DMS 273 treated with DMSO at 0.1 percent for 48 hours (cell line): Measurements from ENCODE around the gene SLK.

Experiments
- DNase-seq: peaks from one replicate; lab custom pipeline; 2025; lab: John Stamatoyannopoulos, UW

Gene SLK

DNA sequence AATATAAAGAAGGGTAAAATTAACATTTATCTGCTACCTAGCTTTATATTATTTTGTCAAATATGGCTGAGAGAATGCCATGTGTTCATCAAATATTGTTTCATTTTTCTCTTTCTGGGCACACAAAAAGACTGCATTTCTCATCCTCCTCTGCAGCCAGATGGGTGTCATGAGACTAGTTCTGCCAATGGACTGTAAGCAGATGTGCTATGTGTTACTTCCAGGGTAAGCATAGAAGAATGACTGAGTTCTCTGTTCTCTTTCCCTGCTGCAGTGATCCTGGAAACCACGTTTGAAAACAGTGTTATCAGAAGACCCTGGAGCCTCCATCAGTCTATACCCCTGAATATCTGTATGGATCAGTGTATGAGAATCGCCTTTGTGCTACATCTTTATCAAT is 24.1 kb upstream of the SLK start:
- no peak for DNase-seq

DNA sequence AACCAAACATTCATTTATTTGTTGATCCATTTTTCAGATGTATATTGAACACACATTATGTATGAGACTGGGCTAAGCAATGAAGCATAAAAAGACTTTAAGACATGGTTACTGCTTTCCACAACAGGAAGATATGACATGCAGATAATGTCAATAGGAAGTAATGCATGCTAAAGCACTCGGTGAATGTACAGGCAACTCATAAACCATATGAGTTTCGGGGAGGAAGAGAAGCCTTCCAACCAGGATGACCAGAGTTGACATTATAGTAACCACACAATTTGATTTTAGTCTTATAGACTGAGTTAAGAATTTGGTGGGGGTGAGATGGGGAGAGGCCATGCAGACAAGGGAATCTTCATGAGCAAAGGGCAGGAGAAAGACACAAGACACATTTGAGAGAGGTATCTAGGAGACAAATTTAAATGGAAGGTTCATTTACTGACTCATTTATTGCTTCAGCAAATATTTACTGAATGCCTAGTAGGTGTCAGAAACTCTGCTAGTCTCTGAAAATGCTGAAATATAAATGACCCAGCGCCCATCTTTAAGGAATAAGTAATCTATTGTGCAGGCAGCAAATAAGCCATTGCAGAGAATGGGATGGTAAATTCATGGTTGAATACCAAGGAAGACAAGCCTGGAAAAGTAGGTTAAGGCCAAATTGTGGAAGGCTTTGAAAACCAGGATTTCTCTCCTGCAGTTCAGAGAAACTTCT is 19.0 kb upstream of the SLK start:
- no peak for DNase-seq

DNA sequence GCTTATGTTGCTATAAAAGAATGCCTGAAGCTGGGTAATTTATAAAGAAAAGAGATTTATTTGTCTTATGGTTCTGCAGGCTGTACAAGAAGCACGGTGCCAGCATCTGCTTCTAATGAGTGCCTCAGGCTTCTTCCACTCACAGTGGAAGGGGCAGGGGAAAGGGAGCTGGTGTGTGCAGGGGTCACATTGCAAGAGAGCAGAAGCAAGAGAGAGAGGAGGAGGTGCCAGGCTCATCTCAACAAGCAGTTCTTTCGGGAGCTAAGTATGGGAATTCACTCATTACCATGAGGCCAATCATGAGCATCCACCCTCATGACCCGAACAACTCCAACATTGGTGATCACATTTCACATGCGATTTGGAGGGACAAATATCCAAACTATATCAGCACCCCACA is 17.2 kb upstream of the SLK start:
- no peak for DNase-seq

DNA sequence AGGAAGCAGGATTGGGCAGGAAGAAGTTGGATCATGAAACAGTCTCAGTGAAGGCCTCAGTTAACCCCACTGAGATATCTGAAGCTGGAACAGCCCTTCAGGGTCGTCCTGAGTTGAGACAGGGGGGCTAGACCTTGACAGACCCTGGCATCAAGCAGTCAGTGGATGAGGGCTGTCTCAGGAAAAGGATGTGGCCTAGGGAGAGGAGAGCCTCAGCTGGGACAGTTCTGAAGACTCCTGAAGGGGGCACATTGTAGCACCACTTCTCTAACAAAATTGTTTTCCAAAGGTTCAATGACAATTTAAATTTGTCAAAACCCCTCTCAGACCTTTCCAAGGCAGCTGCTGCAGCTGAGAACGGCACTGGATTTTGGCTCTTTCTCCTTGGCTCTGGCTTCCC is 15.8 kb upstream of the SLK start:
- no peak for DNase-seq

DNA sequence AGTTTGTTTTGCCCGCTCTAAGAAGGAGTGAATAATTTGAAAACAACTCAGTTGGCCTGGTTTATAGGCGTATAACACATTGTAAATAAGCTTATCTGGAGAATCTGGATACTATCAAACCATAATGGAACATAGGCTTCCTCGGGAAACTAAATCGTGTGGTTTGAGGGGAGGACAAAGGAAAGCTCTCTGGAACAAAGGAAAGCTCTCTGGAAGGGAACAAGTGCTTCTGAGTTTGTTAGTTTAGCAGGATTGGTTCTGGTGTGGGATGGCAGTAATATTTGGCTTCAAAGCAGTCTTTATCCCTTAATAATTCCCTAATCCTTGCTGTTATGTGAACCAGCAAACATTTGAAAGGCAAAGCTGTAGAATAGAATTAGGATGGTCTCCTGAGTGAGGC is 15.0 kb upstream of the SLK start:
- no peak for DNase-seq

DNA sequence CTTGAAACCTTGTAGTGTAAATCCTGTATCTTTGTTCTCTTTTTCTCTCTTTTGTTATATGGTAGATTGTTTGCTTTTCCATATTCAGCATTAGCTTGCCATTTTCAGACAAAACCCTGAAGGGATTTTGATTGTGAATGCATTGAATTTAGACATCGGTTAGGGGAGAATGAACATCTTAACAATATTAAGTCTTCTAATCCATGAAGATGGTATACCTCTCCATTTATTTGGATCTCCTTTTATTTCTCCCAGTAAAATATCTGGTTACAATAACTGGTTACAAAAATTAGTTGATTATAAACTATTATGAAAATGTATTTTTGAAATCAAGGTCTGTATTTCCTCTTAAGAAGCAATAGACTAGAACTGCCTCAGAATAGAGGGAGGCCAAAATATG is 12.4 kb upstream of the SLK start:
- DNase-seq, result no peak

DNA sequence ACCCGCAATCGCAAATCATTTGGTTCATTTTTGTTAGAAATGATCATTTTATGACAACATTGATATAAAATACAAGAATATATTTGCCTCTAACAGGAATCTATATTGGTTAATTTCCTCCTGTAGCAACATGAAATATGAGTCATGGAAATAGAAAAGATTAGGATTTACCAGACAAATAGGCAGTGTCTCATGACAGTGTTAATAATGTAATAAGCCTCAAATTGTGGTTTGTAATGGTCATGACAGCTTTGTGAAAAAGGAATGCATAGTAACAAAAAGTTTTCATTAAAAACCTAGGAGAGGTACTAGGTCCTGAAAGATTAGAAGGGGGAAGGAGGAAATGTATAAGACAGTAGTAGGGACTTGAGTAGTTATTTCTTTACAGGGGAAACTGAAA is 7.9 kb upstream of the SLK start:
- no peak for DNase-seq

DNA sequence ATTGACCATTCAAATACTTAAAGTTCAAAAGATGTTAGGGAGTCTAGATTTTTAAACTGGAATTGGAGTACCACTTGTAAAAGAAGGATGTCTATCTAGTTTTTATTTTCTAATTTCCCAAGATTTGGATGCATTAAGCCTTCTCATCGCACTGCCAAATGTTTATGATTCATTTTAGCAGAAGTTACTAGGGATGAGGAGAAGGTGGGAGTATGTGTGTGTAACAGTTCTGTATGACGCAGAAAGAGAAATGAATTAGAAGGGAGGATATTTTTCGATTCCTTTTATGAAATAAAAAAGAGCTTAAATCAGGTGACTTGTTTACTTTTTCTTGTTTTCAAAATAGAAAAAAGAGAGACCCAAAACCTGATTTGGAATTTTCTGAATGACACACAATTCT is 6.8 kb upstream of the SLK start:
- no peak for DNase-seq

DNA sequence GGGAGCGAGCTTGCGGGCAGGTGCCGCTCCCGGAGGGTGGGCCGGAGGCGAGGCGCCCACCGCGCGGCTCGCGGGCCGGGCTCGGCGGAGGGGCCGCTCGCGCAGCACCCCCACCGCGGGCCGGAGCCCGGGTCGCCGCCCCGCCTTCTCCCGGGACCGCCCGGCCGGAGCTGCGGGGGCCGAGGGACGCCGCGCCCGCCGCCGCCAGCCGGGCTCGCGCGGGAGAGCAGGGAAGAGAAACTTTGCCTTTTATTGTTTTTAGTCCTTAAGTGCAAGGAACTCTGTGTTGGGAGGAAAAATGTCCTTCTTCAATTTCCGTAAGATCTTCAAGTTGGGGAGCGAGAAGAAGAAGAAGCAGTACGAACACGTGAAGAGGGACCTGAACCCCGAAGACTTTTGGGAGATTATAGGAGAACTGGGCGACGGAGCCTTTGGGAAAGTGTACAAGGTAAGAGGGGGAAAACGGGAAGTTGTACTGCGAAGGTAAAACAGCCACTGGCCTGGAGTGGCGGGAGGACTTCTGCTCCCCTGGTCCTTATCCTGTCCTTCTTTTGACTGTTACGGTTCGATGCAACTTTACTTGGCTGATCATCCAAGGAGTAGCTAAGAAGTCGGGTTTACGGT is 620 bp downstream of the SLK start:
- DNase-seq, result no peak

DNA sequence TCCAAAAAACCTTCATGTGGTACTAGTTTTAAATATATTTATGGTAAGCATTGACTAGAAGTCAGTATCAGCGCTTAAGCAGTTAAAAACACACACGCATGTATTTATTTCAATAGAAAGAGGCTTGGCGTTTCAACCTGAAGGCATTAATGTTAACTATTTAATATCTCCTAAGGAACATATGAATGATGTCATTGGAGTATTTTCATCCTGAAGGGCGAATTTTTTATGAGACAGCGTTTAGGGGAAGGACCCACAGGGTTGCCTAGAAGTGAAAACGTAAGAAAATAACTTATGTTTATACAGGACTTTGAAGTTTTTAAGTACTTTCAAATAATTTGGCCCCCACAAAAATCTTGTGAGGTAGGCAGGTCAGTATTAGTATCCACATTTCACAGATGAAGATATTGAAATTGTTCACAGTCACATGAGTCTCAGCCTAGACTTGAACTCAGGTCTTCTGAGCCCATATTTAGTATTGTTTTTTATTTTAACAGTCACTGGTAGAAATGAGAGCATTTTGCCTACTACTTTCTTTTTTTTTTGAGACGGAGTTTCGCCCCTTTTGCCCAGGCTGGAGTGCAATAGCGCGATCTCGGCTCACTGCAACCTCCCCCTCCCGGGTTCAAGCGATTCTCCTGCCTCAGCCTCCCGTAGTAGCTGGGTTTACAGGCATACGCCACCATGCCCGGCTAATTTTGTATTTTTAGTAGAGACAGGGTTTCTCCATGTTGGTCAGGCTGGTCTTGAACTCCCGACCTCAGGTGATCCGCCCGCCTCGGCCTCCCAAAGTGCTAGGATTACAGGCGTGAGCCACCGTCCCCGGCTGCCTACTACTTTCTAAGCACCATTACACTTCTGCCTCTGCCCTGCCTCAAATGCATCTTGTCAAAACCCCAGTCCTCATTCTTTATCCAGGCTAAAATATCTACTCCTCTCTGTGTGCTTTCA is 1.8 kb downstream of the SLK start:
- no peak for DNase-seq

DNA sequence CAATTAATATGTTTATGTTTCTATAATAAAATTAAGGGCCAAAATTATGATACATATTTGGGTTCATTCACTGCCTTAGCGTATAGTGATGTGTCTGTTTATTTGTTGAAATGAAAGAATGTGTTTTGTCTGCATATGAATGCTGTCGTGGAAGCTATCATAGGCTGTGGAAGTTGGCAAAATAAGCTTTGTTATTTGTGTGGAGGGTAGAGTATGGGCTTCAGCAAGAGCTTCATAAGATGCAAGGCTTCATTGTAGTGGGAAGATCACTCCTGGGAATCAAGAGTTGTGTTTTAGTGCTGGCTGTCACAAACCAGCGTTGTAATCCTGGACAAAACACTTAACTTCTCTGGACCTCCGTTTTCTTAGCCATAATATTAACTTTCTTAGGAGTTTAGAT is 2.5 kb downstream of the SLK start:
- no peak for DNase-seq

DNA sequence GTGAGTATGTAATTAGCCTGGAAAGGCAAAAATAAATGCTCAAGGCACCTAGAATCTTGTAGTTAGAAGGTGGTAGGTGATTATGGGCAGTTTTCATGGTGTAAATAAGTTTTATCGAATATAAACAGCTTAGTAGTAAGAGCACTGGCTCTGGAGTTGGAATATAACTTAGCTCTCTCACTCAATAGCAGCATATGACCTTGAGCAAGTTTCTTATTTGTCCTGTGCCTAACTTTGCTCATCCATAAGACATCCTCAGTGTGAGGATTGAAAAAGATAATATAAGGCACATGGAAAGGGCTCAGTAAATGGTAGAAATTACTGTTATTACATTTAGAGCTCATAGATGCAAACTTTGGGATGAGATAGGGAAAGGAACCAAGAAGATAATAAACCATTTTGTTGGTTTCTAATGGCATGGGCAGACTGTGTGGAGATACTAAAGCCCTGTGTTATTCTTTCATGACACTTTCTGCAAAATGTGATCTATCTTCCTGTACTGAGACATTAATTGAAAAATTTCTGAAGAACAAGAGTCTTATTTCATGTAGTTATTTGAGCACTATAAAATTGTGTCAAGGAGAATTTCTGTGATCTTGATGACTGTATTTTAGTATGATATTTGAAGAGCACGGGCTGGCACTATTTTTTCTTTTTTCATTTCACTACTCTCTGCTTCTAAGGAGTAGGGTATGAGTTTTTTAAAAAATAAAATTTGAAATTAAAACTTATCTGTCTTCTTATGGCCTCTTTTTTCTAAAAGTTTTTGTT is 3.1 kb downstream of the SLK start:
- no peak for DNase-seq

DNA sequence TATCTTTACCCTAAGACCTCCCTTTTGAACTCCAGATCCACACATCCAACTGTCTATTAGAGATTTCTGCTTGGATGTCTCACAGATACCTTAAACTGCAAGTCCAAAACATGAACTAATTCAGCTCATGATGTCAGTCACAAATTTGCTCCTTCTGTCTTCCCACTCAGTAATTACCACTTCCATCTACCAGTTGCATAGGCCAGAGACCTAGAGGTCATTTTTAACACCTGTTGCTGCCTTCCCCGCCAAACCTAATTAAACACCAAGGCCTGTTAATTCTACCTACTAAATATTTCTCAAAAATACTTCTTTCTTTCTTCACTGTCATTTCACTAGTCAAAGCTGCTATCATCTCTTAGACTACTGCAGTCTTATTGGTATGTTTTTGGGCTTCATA is 8.2 kb downstream of the SLK start:
- no peak for DNase-seq

DNA sequence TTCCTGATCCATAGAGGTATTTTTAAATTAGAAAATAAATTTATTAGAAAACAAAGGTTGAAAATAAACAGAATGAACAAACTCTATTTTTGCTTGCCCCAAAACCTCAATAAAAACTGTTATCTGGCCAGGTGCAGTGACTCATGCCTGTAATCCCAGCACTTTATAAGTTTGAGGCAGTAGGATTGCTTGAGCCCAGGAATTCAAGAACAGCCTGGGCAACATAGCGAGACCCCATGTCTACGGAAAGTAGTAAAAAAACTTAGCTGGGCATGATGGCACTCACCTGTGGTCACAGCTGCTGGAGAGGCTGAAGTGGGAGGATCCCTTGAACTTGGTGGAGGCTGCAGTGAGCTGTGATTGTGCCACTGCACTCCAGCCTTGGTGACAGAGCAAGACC is 10.3 kb downstream of the SLK start:
- DNase-seq, result no peak

DNA sequence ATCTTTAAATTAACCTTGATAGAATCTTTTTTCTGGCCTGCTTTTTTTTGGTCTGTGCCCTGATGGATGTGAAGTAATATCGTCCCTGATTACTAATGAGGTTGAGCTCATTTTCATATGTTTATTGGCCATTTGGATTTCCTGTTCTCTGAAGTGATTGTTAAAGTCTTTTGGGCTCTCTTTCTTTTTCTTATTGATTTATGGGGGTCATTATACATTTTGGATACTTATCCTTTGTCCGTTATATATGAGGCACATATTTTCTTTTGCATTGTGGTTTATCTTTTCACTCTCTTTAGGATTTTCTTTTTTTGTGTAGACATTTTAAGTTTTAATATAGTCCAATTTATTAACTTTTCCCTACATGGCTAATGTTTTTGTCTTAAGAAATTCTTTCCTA is 12.6 kb downstream of the SLK start:
- DNase-seq, result no peak

DNA sequence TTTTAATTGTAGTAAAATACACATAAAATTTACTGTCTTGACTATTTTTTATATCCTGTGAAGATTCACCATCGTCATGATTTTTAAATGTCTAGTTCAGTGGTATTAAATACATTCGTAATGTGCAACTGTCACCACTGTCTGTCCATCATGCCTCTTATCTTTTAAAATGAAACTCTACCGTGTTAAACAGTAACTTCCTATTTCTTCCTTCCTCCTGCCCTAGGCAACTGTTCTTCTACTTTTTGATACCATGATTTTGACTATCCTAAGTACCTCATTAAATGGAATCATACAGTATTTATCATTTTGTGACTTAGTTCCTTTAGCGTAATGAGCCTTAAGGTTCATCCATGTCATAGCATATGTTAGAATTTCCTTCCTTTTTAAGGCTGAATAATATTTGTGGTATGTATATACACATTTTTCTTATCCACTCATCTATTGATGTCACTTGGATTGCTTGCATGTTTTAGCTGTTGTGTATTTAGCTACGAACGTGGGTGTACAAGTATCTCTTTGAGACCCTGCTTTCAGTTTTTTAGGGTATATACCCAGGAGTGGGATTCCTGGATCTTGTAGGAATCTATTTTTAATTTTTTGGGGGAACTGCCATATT is 13.5 kb downstream of the SLK start:
- no peak for DNase-seq

DNA sequence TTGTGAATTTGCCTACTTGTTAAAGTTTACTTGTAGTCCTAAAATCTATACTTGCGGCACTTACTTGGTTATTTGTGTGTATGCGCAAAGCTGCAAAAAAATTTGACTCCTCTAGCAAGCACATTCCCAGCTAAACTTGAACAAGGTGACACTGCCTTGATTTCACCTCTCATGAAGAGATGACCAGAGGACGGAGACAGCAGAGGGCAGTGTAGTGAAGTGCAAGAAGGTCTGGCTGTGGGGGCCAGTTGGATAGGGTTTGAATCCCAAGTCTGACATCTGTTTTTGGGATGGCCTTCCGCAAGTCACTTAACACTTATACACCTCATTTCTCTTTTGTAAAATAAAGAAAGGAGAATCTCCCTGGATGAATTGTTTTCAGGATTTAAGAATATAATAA is 15.7 kb downstream of the SLK start:
- no peak for DNase-seq

DNA sequence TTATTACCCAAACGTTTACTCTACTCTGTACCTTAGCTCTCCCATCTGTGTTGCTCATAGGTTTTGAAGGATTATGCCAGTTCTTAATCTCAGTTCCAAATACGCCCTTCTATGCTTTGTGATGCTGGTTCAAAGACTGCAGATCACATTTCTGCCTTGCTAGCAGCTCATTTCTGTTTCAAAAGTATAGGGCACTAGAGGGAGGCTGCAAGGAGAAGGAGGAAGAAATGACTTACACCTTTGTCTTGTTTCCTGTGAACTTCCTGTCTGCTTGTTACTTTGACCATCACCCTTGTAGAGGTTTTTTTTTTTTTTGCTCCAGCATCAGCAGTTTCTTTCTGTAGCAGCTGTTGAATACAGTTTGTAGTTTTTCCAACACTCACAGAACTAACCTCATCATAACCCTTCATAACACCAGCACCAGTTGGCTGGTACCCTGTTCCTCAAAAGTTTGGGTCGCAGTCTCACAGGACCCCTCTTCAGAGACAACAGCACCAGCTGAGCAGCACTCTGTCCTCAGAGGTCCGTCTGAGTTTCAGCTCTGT is 16.5 kb downstream of the SLK start:
- DNase-seq, result no peak

DNA sequence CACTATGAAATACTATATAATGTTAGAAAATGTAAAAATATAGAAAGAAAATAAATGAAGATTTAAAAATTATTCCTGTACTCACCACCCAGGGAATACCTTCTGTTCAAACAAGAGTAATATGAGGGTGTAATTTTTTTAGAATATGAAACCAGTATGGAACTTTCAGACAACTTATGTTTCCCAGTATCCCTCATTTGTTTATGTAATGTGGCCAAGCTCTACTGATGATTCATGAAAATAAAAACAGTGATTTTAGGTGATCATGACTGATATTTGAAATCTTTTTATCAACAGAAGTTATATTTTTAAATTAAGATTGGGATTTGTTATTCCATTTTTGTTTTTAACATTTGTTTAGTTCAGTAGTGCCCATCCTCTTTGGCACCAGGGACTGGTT is 18.8 kb downstream of the SLK start:
- DNase-seq, result no peak

DNA sequence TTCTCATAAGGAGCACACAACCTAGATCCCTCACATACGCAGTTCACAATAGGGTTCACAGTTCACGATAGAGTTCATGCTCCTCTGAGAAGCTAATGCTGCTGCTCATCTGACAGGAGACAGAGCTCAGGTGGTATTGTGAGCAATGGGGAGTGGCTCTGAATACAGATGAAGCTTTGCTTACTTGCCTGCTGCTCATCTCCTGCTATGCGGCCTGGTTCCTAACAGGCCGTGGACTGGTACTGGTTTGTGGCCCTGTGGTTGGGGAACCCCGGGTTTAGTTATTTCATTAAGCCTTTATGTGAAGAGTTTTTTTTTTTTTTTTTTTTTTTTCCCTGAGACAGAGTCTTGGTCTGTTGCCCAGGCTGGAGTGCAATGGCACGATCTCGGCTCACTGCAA is 19.4 kb downstream of the SLK start:
- no peak for DNase-seq

DNA sequence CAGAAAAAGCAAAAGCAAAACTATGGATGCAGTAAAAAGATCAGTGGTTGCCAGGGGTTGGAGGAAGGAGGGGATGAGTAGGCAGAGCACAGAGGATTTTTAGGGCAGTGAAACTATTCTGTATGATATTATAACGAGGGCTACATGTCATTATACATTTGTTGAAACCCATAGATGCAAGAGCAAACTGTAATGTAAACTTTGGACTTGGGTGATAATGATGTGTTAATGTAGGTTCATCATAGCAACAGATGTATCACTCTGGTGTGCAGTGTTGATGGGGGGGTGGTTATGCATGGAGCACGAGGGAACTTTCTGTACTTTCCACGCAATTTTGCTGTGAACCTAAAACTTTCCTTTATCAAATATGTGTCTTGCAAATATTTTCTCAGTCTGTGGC is 23.2 kb downstream of the SLK start:
- DNase-seq, result no peak

DNA sequence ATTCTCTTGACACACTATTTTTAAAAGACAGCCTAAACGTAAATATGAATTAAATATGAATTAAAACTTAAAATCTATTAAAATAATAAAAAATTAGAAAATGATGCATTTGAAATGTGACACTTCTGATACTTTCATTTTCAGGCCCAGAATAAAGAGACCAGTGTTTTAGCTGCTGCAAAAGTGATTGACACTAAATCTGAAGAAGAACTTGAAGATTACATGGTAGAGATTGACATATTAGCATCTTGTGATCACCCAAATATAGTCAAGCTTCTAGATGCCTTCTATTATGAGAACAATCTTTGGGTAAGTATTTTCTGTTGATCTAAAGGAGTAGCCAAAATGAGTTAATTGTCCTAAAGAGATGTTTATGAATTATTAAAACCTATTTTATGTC is 23.6 kb downstream of the SLK start:
- DNase-seq, result no peak
